ENCODE measurements around the gene CYB561A3.

The CYB561A3 gene

DNA sequence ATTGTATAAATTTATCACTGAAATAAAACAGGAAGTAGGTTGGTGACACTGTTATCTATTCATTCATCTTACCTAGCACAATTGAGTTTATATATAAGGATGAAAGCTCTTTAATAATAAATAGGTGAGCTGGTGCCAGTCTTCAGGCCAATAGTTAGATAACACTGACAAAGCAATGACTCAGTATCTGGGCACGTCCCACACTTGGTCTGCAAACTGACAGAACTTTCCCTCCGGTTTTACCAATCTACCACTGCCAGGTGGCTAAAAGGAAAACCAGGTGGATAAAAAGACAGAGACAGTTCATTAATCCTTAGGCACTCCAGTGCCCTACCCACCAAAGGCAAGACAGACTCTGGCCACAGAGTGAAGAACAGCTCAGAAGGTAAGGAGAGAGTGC is 46.4 kb downstream of the CYB561A3 start:
- no peak for DNase-seq

DNA sequence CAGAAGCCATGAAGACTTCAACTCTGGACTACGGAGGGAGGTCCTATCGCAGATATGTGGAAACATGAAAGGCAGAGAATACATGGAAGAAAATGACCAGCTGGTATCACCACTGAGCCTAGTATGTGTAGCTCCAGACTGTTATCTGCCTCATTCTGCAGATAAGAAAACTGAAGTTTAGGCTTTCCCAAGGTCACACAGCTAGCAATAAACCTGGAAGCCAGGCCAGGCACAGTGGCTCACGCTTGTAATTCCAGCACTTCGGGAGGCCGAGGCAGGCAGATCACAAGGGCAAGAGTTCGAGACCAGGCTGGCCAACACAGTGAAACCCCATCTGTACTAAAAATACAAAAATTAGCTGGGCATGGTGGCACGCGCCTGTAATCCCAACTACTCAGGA is 50.9 kb downstream of the CYB561A3 start:
- no peak for DNase-seq

DNA sequence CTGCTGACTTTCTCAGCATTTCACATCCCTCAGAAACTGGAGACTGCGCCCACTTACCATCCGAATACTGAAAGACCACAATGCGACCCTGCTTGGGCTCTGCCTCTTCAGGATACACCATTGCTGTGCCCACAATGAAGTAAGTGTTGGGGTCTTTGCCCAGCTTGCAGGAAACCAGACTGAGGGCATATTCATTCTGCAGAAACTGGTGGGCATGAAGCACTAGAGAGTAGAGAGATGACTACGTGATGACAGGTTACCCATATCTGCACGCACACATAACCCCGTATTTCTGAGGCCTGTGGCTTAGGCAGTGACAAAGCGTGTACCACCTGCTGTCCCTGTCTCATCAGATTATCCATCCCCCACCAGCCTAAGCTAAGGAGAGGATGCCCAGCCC is 51.9 kb downstream of the CYB561A3 start:
- no peak for DNase-seq

DNA sequence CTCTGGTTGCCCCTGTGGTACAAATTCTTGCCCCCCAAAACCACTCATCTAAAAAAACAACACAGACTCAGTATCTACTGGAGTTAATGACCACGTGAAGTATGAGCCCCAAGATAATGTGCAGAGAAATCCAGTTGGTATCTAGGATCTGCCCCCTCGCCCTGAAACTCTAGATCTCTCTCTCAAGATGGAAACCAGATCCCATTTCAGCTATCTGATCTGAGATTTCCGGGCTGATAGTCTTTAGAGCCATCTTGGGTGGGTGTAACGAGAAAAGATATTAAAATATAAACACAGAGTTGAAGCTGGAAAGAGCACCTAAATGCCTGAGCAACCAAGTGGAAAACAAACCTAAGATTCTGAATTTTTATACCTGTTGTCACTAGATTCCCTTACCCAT is 52.5 kb downstream of the CYB561A3 start:
- no peak for DNase-seq

DNA sequence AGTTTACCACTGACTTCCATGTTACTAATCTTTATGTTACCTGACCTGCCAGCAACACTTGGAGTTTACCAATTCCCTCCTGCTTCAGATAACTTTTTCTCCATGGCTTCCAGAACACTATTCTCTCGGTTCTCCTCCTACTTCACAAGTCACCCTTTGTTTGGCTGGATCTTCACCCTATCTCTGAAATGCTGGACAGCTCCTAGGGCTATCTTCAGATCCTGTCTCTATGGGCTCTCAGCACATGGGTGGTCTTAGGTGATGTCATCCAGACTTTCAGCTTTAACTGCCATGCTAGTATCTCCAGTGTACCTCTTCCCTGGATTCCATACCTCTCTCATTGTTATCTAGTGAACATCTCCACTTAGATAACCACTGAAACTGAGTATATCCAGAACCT is 54.3 kb downstream of the CYB561A3 start:
- DNase-seq, result no peak

DNA sequence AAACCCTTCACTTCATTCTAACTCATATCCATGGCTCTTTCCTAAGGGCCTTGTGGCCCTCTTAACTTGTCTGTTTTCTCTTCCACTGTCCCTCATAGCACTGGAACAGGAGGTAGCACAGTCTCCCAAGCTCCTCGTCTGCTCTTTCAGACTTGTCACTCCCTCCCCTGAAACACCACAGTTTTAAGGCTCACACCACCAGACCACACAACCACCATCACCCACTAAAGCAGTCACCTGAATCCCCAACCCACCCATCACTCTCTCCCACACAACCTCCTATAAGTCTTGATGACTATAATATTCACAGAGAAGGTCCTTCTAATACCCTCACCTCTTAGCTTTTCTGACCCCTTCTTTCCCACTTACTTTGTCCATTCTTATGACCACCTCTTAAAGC is 55.5 kb downstream of the CYB561A3 start:
- no peak for DNase-seq

DNA sequence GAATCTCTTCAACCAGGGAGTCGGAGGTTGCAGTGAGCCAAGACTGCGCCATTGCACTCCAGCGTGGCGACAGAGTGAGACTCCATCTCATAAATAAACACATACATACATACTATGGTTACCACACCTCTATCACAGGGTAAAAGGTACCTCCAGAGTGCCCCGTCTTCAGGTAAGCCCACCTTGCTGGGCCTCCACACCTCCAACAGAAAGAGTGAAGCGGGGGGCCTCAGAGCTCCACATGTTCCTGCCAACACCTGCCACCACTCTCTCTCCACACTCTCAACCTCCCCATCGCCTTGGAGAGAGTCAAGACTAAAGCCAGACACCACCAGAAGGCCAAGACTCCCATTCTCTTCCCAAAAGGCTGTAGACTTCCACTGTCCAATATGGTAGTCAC is 56.3 kb downstream of the CYB561A3 start:
- DNase-seq, result no peak

DNA sequence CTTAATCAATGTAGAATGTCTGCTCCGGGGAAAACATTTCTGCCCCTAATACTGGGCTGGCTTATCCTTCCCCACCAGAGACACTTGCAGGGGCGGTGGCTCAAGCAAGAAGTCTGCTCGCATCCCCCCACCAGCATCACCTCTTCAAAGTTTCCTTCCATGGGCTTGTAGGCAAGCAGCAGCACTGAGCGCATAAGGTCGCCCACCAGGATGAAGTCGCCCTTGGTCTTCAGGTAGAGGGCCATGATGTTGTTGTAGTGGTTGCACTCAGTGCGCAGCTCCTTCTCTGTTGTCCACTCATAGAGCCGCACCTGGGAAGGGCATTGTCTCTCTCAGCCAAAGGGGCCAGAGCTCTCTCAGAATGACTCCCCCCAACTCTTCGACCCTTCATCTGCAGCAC is 58.0 kb downstream of the CYB561A3 start:
- no peak for DNase-seq

DNA sequence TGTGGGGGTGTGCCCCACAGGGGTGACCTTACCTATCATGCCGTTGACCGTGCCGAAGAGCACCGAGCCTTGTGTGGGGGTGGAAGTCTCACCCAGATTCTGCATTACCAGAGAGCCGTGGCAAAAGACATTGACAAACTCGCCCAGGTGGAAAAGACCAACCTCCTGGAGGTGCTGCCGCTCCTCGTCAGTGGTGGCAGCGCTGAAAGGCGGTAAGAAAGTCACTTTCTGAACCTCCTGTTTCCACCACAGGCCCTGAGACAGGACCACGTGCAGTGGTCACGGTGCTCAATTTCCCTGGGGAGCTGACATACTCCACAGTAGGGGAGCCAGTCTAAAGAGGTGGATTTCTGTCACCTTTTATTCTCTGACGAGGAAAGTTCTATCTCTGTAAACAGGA is 59.1 kb downstream of the CYB561A3 start:
- DNase-seq, result no peak

All from CD4-positive, alpha-beta T cell treated with Interleukin-17A for 4 hours (primary cell).